ENCODE measurements around the gene SPRED2. TPM values are rescaled to one million over a fixed set of nuclear protein-coding genes. Genes with fewer than 3 reads are reported as not detected.

Gene SPRED2
- total and polyA plus RNA-seq, 2 of the 8 experiments (the other 6 are each of a cell fraction or from before 2014, with no cell fraction given): 15.3 to 22.5 TPM

GRCh38 chr2:65331336-65332025, 100.9 kb downstream of the SPRED2 start (continued):
- TF ChIP-seq E2F6 (IDR thresholded peaks at IDR 0.05) (no peak), SP2 (IDR thresholded peaks at IDR 0.05; ENCODE audit: low read length) (no peak), HDAC6 (IDR thresholded peaks at IDR 0.05; ENCODE audit: low read depth, low read length) (no peak), SRF (IDR thresholded peaks at IDR 0.05; ENCODE audit: low read depth, low read length) (no peak)

Data from H1 (cell line).